GM23338 (cell line): ENCODE data around the gene SLC35G1. TPM values are rescaled to one million over a fixed set of nuclear protein-coding genes. Genes with fewer than 3 reads are reported as not detected.

ENCODE experiments used
- ATAC-seq: fragments of 200-7000 bp; cut with Tn5 transposase; 3 replicates; pipeline ENCODE4 v1.9.1; 2020
- DNase-seq: peaks from one replicate; pipeline ENCODE4 v3.0.0-alpha.2; 2015; ENCODE audit warnings: low spot score
- H2AFZ ChIP-seq: fragments of 200-600 bp; sonication (generic); 2 replicates; pipeline ENCODE4 v1.8.0; 2016; ENCODE audit warnings: antibody characterized with exemption, mild to moderate bottlenecking, moderate library complexity
- H3F3A ChIP-seq: fragments of 200-600 bp; sonication (generic); replicated peaks from 2 replicates; pipeline ENCODE4 v1.8.0; 2017; ENCODE audit warnings: antibody characterized with exemption, mixed run types, low read depth
- H3K27ac ChIP-seq: fragments of 200-600 bp; sonication (generic); 2 replicates; pipeline ENCODE4 v1.6.1; 2016; ENCODE audit warnings: low read depth
- H3K27me3 ChIP-seq: fragments of 200-600 bp; sonication (generic); 2 replicates; pipeline ENCODE4 v1.8.0; 2016; ENCODE audit warnings: mild to moderate bottlenecking, mixed run types, moderate library complexity; ENCODE audit not compliant: insufficient read depth
- H3K36me3 ChIP-seq: fragments of 200-600 bp; sonication (generic); 2 replicates; pipeline ENCODE4 v1.8.0; 2016; ENCODE audit warnings: mild to moderate bottlenecking; ENCODE audit not compliant: insufficient read depth
- H3K4me1 ChIP-seq: fragments of 200-600 bp; sonication (generic); 2 replicates; pipeline ENCODE4 v1.8.0; 2016; ENCODE audit warnings: mild to moderate bottlenecking, moderate library complexity; ENCODE audit not compliant: insufficient read depth
- H3K4me2 ChIP-seq: fragments of 200-600 bp; sonication (generic); 2 replicates; pipeline ENCODE4 v1.7.1; 2017; ENCODE audit warnings: mixed run types
- H3K4me3 ChIP-seq: fragments of 200-600 bp; sonication (generic); 2 replicates; pipeline ENCODE4 v1.6.1; 2016; ENCODE audit warnings: mixed run types
- H3K79me2 ChIP-seq: fragments of 200-600 bp; sonication (generic); replicated peaks from 2 replicates; pipeline ENCODE4 v1.8.0; 2017; ENCODE audit warnings: mild to moderate bottlenecking; ENCODE audit not compliant: insufficient read depth
- H3K9me2 ChIP-seq: fragments of 200-600 bp; sonication (generic); 2 replicates; pipeline ENCODE4 v1.8.0; 2017; ENCODE audit not compliant: insufficient read depth
- H4K20me1 ChIP-seq: fragments of 200-600 bp; sonication (generic); replicated peaks from 2 replicates; pipeline ENCODE4 v1.8.0; 2017; ENCODE audit warnings: mild to moderate bottlenecking; ENCODE audit not compliant: insufficient read depth
- H3K27ac Mint-ChIP-seq: 2 replicates; pipeline ENCODE4 v1.8.0; 2020; ENCODE audit warnings: inconsistent platforms, mild to moderate bottlenecking, moderate library complexity, mixed read lengths
- H3K27me3 Mint-ChIP-seq: 3 replicates; pipeline ENCODE4 v1.8.0; 2022; ENCODE audit warnings: low read depth, mild to moderate bottlenecking, moderate library complexity, mixed read lengths, inconsistent platforms; ENCODE audit not compliant: insufficient read depth, poor library complexity
- H3K36me3 Mint-ChIP-seq: 3 replicates; pipeline ENCODE4 v1.8.0; 2021; ENCODE audit warnings: low read depth, mild to moderate bottlenecking, inconsistent platforms, moderate library complexity, mixed read lengths
- H3K4me1 Mint-ChIP-seq: 3 replicates; pipeline ENCODE4 v1.8.0; 2020; ENCODE audit warnings: mild to moderate bottlenecking, inconsistent platforms, mixed read lengths
- H3K4me3 Mint-ChIP-seq: 3 replicates; pipeline ENCODE4 v1.8.0; 2021; ENCODE audit warnings: moderate library complexity, mild to moderate bottlenecking, inconsistent platforms, mixed read lengths
- H3K9me3 Mint-ChIP-seq: 3 replicates; pipeline ENCODE4 v1.8.0; 2020; ENCODE audit warnings: moderate library complexity, mild to moderate bottlenecking, inconsistent platforms, mixed read lengths
- CREB1 ChIP-seq: fragments of 250-450 bp; sonication (Bioruptor Pico); IDR thresholded peaks from 2 replicates; pipeline ENCODE4 v1.5.0; 2020; ENCODE audit warnings: low read depth, mild to moderate bottlenecking, moderate library complexity
- CTCF ChIP-seq, 2 experiments: fragments of 200-600 bp in 1 of 2; sonication (generic) in 1 of 2; conservative IDR thresholded peaks; 2 replicates each; pipeline versions ENCODE4 v1.5.1 to v1.6.1; 2016 to 2017; ENCODE audit warnings: antibody characterized with exemption in 2 of 2, low read depth in 2 of 2, mild to moderate bottlenecking in 2 of 2, moderate library complexity in 1 of 2
- ETS1 ChIP-seq: IDR thresholded peaks from 2 replicates; pipeline ENCODE4 v1.6.1; 2016; ENCODE audit warnings: antibody characterized with exemption
- EZH2 ChIP-seq: fragments of 200-600 bp; sonication (generic); IDR thresholded peaks from one replicate; pipeline ENCODE4 v1.8.0; 2017; ENCODE audit warnings: antibody characterized with exemption, mild to moderate bottlenecking, low read depth; ENCODE audit not compliant: unreplicated experiment
- EZH2phosphoT487 ChIP-seq: fragments of 200-600 bp; sonication (generic); IDR thresholded peaks from one replicate; pipeline ENCODE4 v1.8.1; 2018; ENCODE audit warnings: antibody characterized with exemption; ENCODE audit not compliant: unreplicated experiment
- JUNB ChIP-seq: IDR thresholded peaks from one replicate; pipeline ENCODE4 v1.6.1; 2016; ENCODE audit warnings: antibody characterized with exemption; ENCODE audit not compliant: unreplicated experiment
- NANOG ChIP-seq: IDR thresholded peaks from 2 replicates; pipeline ENCODE4 v1.6.1; 2016; ENCODE audit warnings: antibody characterized with exemption, borderline replicate concordance
- POLR2AphosphoS5 ChIP-seq: IDR thresholded peaks from 2 replicates; pipeline ENCODE4 v1.6.1; 2016; ENCODE audit warnings: antibody characterized with exemption, low read depth
- REST ChIP-seq: IDR thresholded peaks from one replicate; pipeline ENCODE4 v1.6.1; 2018; ENCODE audit warnings: antibody characterized with exemption; ENCODE audit not compliant: unreplicated experiment
- STAT1 ChIP-seq: IDR thresholded peaks from one replicate; pipeline ENCODE4 v1.6.1; 2016; ENCODE audit warnings: antibody characterized with exemption; ENCODE audit not compliant: unreplicated experiment
- ZNF114 ChIP-seq: fragments of 250-450 bp; sonication (Bioruptor Pico); IDR thresholded peaks from 2 replicates; pipeline ENCODE4 v1.5.0; 2020; ENCODE audit warnings: mild to moderate bottlenecking, moderate library complexity
- ZNF331 ChIP-seq: fragments of 250-450 bp; sonication (Bioruptor Pico); IDR thresholded peaks from 2 replicates; pipeline ENCODE4 v1.5.0; 2020; ENCODE audit warnings: low read depth, mild to moderate bottlenecking, moderate library complexity
- ZNF462 ChIP-seq: fragments of 250-450 bp; sonication (Bioruptor Pico); IDR thresholded peaks from 2 replicates; pipeline ENCODE4 v1.5.0; 2020; ENCODE audit warnings: mild to moderate bottlenecking, moderate library complexity
- polyA plus RNA-seq: library from polyadenylated mRNA; unstranded; fragments of >200 nt; fragmentation: Nextera tagmentation; extraction: Ambion mirVana; gene quantifications from 2 replicates; pipeline ENCODE4 v1.2.1, GENCODE V29; 2016
- total RNA-seq: library from RNA; depleted of rRNA; stranded (reverse); fragments of >200 nt; shearing (Covaris generic); gene quantifications from 2 replicates; pipeline ENCODE4 v1.2.3, GENCODE V29; 2014

Gene SLC35G1
- total and polyA plus RNA-seq, 2 experiments from 2014 or later, result 3.9 to 4.1 TPM

GRCh38 chr10:93917821-93918220 lies 24.0 kb downstream of the SLC35G1 start:
- no peak overlapping the region for H3K27ac Mint-ChIP-seq
- DNase-seq, result no peak

More at GRCh38 chr10:93917821-93918220, 24.0 kb downstream of the SLC35G1 start:
- no peak overlapping the region for H3K4me3 ChIP-seq
- peaks cover 13% of the 10 kb centered on the region for H3K4me1 Mint-ChIP-seq
- H3K9me3 Mint-ChIP-seq, result no peaks in the 10 kb centered on the region
- no peak overlapping the region for H3K27ac ChIP-seq
- ATAC-seq, result no peak
- H3F3A ChIP-seq, result no peaks in the 10 kb centered on the region
- no peaks in the 10 kb centered on the region for H3K9me2 ChIP-seq
- no peaks in the 10 kb centered on the region for H3K36me3 ChIP-seq
- no peaks in the 10 kb centered on the region for H3K27me3 ChIP-seq
- H3K4me3 Mint-ChIP-seq, result no peak overlapping the region
- no peak overlapping the region for H2AFZ ChIP-seq
- H3K27me3 Mint-ChIP-seq, result peaks cover 2% of the 10 kb centered on the region
- H3K4me1 ChIP-seq, result no peaks in the 10 kb centered on the region
- no peaks in the 10 kb centered on the region for H4K20me1 ChIP-seq
- H3K4me2 ChIP-seq, result no peak overlapping the region
- no peaks in the 10 kb centered on the region for H3K36me3 Mint-ChIP-seq
- TF ChIP-seq POLR2AphosphoS5 (no peak), REST (no peak), ETS1 (no peak), EZH2 (no peak), ZNF114 (CRISPR knock-in tag) (no peak), ZNF462 (CRISPR knock-in tag) (no peak), ZNF331 (CRISPR knock-in tag) (no peak), STAT1 (no peak), JUNB (no peak), CTCF (conservative IDR thresholded peaks at IDR 0.05; ENCODE audit: low read depth in 2 of 2) (no peak), EZH2phosphoT487 (no peak), CREB1 (CRISPR knock-in tag) (no peak), NANOG (no peak)
- no peaks in the 10 kb centered on the region for H3K79me2 ChIP-seq
